ENCODE measurements around the gene SVIL.
"Not testable (repeated sequence)": the region's sequence is repeated elsewhere in the genome, so short reads cannot be mapped to it uniquely, and the experiment has no call there.

Gene SVIL

DNA sequence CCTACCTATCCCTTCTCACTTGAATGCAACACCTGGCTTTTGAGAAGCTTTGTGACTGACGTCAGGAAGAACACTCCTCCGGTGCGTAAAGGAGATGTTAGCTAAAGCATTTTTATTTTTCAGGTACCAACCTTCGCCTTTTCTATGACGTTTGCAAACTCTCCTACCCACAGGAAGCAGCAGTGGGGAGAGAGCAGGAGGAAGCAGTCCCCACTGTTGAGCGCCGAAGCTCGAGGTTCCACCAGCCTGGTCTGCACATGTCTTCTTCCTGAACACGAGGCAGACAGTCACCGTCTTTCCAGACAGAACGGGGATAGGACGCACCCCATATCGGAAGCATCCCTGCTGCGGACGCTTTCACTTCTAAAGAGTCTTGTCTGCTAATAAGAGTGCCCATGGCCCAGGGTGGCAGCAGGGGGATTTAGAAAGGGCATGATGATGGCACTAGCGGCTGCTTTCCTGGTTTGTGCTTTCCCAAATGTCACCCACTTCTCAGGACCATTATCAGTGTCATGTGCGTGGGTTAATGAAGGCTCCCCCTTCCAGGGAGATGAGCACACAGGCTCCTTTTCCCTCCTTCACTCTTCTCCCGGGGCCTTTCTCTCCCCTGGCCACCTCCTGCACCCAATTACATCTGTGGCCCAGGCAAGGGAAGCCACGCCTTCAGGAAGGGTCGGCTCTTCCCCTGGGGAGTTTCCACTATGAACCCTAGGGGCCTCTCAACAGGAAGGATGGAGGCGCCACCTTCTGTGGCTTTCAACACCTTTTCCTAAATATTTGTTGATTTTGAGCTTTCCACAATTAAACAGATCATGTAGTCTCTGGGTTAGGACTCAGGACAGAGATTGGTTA lies 147.5 kb downstream of the SVIL start:
- not testable (repeated sequence) for DNase-seq (ENCODE audit: low read depth, low spot score)

DNA sequence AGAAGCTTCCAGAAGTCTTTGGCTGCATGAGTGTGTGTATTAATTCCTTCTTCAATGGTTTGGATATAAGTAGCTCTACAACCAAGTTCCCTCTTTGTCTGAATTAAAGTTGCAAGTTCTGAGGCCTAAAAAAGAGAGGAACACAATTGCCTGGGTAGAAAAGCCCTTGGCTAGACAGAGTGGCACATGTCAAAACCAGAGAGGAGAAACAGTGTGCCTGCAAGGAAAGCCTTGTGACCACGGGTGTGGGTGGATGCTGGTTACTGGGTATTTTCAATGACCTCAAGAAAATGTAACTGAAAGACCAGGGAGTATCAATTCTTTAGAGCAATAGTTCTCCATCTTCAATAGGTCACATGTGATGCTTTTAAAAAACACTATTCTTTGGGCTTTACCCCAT lies 148.3 kb downstream of the SVIL start:
- DNase-seq (ENCODE audit: low read depth, low spot score) = no peak

DNA sequence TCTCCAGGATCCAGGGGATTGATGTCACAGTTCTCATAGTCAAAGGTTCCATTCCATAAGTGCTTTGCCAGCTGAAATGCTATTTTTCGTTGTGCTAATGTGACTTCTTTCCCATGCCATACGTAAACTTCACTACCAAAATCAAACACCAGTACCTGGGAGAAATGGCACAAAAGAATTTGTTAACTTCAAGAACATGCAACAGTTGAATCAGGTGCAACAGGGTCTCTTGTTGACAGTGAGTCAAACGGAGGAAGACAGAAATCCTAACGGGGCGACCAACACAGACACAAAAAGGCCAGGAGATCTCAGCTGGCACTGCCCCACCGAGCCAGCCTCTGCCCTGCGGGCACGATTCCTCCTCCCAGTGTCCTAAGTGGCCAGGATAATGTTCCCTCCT lies 150.1 kb downstream of the SVIL start:
- DNase-seq (ENCODE audit: low read depth, low spot score) = not testable (repeated sequence)

DNA sequence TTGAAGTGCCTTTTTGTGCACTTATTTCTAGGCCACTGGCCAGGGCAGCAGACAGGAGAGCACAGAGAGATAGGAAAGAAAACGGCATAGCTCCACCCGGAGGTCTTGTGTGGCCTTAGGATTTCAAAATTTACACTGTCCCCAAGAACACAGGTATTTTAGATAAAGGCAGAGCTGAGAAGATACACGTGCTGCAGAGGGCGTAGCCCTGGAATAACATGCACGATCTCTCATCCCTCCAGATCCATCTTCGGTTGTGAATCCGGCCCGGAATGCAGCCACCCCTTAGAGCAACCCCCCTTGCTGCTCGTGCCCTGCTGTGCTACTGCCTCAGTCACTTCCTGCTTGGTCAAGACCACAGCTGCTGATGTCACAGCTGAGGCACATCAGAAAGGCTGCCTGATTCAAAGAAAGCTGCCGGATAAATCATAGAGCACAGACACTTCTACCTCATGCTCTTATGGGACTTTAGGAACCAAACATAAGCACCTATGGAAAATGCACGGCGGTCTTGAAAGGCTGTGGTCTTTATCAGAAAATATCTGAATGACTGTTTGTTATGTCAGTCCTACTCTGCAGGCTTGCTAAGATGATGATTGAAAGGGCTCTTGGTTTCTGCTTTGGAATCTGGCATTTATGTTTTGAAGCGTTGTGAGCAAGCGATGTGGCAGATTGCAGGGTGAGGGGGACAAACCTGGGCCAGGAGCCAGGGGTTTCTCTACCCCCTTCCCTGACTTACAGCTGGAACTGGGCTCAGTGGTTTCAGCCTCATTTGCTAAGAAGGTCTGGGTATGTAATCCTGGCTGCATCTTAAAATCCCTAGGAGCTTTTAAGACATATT lies 152.0 kb downstream of the SVIL start:
- DNase-seq (ENCODE audit: low read depth, low spot score) = peak; percentile 34

- DNase-seq (ENCODE audit: low read depth, low spot score) = no peak
Measured at GRCh38 chr10:29481906-29482440, 152.8 kb downstream of the SVIL start.

DNA sequence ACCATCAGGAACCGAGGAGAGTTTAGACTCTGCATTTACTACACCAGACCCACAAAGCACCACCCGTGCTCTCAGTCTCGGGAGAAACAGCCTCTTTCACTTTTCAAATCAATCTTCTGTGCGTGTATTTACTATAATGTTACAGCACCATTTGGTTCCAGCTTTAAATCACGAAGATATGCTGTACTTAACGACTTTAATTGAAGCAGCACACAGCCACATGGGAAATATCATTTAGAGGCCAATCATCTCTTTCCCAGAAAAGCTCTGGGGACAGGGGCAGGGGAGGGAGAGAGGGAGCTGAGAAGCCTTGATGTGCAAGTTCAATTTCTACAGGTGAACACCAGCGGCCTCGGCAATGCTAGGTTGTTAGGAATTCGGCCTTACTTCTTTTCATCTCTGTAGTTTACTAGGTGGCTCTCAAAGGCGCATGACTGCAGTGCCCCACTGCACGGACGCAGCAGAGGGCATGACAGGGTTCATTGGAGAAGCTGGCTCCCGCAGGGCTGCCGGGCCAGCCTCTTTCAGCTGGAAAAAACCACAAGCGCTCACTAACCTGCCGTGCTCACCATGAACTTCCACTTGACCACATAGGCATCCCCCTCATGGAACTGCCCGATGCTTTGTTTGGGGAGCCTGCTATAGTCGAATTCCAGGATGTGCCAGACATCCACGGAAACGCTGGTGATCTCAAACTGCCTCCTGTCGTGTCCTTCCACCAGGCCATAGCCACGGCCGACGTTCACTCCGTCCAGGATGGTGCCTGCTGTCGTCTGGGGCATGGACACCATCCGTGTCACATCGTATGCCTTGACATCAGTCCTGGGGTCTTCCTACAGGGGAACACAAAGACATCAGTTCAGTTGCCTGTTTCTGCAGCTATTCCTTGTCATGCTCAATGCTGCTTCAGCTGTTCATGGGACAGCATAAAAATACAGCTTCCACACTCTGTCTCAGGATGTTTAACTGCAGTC lies 154.5 kb downstream of the SVIL start:
- no peak for DNase-seq (ENCODE audit: low read depth, low spot score)

DNA sequence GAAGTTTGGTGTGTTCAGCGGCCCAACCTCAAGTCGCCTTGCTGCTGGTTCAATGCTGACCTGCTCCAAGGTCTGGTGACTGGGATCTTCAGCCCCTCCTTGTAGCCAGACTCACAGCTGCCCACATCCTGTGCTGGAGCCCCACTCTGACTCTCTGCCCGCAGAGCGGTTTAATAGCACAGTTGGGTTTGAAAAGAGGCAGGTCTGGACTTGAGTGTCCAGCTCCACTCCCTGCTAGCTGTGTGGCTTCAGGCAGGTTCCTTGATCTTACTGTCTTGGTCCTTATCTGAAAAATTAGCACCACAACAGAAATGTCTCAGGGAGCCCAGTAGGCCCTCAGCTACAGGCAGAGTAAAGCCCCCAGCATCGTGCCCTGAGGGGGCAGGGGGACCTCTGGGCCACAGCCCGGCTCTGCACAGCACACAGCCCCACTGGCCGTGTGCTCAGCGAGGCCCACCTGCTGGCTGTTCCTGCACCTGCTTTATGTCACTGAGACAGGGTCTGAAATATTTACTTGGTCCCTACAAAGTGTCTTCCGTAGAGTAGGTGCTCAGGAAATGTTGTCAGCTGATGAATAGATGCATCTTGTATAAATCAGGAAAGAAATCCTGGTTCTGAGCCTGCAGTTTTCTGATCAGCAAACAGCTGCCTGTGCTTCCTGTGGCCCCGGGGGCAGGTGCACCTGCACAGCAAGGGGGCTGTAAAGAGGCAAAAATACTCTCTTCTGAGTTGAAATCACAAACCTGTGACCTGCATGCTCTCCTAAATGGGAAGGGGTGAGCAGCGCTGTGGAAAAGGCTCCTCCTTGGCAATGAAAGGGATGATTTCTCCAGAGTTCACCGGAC lies 155.5 kb downstream of the SVIL start:
- DNase-seq (ENCODE audit: low read depth, low spot score) = no peak

DNA sequence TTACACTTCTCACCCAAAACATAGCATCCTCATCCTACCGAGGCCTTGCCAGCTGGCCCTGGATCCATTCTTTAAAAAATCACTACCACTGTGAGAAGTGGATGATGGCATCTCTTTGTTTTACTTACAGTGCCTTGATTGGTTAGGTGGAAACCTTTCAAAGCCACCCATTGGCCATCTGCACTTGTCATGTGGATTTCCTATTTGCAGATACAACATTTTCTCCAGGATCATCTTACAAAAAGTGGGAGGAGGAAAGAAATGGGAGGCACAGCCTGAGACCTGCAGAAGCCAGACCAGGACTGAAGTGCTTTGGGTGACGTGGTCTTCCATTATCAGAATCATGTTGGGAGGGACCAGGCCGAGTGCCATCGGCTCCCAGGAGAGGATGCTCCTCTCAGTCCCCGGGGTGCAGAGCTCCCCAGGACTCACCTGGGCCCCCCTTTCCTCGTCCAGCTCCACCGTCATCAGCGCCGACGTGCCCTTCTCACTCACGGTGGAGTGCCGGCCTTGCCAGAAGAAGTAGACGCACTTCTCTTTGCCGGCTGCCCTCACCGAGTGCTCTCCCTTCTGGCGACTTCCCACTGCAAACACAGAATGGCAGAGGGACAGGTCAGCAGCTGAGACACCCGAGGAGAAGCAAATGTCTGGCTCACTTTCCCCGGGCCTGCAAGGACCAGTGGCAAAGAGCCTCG lies 161.2 kb downstream of the SVIL start:
- no peak for DNase-seq (ENCODE audit: low read depth, low spot score)

- DNase-seq (ENCODE audit: low read depth, low spot score) = no peak
Measured at GRCh38 chr10:29473087-29473356, 161.7 kb downstream of the SVIL start.

DNA sequence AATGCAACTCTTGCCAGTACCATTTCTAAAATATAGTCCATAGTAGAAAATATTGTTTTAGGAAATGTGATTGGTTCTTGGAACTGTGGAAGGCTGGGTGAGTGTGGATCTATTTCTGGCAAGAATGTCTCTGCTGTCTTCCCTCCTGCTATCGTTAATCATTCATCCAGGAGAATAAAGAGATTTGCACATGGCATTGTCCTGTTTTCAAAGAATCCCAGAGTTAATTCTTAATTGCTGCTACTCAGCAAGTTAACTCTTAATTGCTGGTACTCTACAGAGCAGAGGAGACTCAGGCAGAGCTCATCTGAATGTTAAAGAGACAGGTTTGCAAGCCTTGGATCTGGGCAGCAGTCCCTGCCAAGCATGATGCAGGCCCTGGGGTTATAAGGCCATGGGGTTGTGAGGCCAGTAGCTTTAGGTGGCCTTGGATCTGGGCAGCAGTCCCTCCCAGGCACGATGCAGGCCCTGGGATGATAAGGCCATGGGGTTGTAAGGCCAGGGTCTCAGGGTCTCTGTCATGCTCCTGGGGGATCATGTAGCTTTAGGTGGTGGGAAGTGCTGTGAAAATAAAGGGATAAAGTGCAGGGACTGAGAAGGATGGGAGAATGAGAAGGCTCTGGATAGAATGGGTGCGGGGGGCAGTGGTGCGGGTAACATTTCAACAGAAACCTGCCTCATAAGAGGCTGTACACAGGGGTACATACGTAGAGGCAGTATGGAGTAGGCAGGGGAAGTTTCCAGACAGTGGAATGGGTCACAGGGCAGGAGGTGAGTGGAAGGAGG lies 162.3 kb downstream of the SVIL start:
- no peak for DNase-seq (ENCODE audit: low read depth, low spot score)

DNA sequence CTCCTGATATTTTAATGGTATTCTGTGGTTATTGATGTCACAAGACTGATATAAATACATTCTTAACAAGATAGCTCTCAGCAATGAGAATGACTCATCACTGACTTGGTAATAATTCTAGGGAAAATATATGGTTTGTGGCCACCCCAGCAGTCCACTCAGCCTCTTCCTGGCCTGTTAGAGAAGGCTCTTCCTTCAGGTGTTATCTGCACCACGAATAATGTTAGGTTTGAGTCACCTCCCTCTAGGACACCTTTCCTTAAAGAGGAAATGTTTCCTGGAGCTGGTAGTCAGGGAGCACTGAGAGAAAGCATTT lies 163.3 kb downstream of the SVIL start:
- DNase-seq (ENCODE audit: low read depth, low spot score) = no peak

GRCh38 chr10:29470843-29471543 lies 163.8 kb downstream of the SVIL start:
- DNase-seq (ENCODE audit: low read depth, low spot score) = no peak

GRCh38 chr10:29470355-29470705 lies 164.4 kb downstream of the SVIL start:
- no peak for DNase-seq (ENCODE audit: low read depth, low spot score)

DNA sequence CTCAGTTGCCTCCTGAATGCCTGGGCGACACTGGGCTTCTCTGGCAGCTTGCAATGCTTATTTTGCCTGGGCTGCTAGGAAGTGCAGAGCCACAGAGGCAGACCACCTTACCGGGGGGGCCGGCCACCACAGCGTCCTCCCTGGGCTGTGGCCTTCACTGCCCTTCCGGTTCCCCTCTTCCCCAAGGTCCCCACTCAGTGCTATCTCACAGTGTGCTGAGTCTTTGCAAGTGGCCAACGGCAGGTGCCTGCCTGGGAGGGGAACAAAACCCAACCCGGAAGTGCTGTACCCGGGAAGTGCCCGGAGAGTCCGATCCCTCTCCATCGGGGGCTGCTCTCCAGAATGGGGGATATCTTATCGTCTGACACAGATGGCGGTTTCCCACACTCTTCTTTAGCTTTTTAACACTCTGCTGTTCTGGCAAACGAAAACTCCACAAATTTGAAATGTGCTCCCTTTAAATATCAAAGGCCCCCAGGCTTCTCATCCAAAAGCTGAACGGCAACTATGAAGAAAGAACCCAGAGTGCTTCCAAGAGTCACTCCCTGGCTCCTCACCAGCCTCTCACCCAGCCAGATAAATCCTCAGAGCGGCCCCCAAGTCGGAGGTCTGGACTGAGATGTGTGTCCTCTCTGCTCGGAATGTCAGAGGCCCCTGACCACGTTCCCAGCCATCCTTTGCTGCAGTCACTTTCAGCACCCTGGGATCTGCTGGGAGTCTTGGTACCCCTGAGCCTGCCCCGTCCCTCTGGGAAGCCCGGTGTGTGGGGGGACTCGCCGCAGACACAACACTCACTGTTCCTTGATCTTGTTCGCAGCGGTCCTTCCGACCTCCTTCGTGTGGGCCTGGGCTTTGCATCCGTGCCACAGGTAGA lies 165.1 kb downstream of the SVIL start:
- DNase-seq (ENCODE audit: low read depth, low spot score) = no peak

GRCh38 chr10:29465384-29465783 lies 169.4 kb downstream of the SVIL start:
- no peak for DNase-seq (ENCODE audit: low read depth, low spot score)

DNA sequence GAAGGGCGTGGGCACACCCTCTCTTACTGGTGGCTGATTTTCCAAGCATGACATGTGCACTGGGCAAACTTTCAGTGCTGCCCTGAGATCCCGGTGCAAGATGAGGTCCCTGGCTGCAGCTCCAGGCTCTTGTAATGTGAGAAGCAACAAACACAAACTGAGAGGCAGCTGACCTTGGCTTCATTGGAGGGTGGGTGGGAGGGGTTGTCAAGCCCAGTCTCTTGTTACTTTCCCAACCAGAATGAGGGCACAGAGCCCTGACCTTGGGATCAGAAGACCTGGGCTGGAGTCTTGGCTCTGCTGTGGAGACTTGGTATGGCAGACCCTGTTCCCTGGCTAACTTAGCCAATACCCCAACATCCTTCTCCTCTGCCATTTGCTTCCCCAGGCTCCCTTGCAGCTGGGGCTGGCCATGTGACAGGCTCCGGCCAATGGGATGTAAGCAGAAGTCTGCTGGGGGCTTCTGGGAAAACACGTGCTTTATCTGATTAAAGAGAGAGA lies 170.1 kb downstream of the SVIL start:
- not testable (repeated sequence) for DNase-seq (ENCODE audit: low read depth, low spot score)

DNA sequence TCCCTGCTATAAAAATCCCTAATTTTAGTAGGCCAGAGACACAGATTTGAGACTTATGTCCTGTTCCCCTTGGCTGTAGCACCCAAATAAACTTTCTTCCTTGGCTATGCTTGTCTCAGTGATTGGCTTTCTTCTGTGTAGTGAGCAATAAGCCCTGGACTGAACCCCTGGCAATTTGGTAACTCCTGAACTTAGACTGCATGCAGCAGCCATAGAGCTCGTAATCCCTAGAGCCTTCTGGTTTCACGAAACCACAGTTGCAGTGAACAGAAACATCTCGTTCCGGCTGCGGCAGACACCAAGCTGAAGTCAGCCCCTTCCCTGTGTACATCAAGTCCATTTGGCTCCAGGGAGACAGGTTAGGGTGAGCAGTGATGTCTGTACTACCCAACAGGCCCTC lies 173.7 kb downstream of the SVIL start:
- no peak for DNase-seq (ENCODE audit: low read depth, low spot score)

- not testable (repeated sequence) for DNase-seq (ENCODE audit: low read depth, low spot score)
Measured at GRCh38 chr10:29458190-29458589, 176.6 kb downstream of the SVIL start.

All from brain pericyte (primary cell).